Adipocyte (in vitro differentiated cells): ENCODE measurements around the gene USP43.

ENCODE experiments used
- DNase-seq: peaks from one replicate; pipeline ENCODE4 v3.0.0-alpha.2; 2015; ENCODE audit warnings: low read depth
- H3K27me3 ChIP-seq: replicated peaks from 2 replicates; pipeline ENCODE4 v1.7.0; 2013; ENCODE audit warnings: mild to moderate bottlenecking, low read length, moderate library complexity; ENCODE audit not compliant: control insufficient read depth, insufficient read depth
- H3K36me3 ChIP-seq: 2 replicates; pipeline ENCODE4 v1.7.0; 2013; ENCODE audit warnings: low read length, mild to moderate bottlenecking, moderate library complexity; ENCODE audit not compliant: control insufficient read depth, insufficient read depth, severe bottlenecking
- H3K4me1 ChIP-seq: 2 replicates; pipeline ENCODE4 v1.7.0; 2013; ENCODE audit warnings: mild to moderate bottlenecking, low read length, moderate library complexity; ENCODE audit not compliant: control insufficient read depth, insufficient read depth
- H3K4me3 ChIP-seq: 2 replicates; pipeline ENCODE4 v1.7.0; 2013; ENCODE audit warnings: mild to moderate bottlenecking, low read length, moderate library complexity
- H3K9ac ChIP-seq: 2 replicates; pipeline ENCODE4 v1.7.0; 2013; ENCODE audit warnings: mild to moderate bottlenecking, low read length, moderate library complexity
- H3K9me3 ChIP-seq: 2 replicates; pipeline ENCODE4 v1.7.0; 2013; ENCODE audit warnings: mild to moderate bottlenecking, low read length, moderate library complexity; ENCODE audit not compliant: control insufficient read depth

Gene USP43

DNA sequence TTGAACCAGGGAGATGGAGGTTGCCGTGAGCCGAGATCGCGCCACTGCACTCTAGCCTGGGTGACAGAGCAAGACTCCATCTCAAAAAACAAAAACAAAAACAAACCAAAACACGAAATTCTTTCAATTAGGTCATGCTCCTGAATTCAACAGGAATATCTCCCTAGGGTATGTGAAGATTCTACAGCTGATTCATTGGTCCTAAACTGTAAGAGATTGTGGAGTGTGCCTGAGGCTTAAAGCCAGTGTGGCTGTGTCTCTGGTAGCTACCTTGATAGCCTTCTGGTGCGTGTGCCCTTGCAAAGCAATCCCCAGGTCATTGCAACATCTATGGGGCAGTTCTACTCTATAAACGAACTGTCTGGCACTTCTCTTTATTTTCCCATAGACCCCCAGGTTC is 48.4 kb downstream of the USP43 start:
- no peak overlapping the region for H3K9ac ChIP-seq
- no peaks in the 10 kb centered on the region for H3K27me3 ChIP-seq
- no peaks in the 10 kb centered on the region for H3K9me3 ChIP-seq
- H3K4me1 ChIP-seq, result no peaks in the 10 kb centered on the region
- no peak for DNase-seq
- no peak overlapping the region for H3K4me3 ChIP-seq
- H3K36me3 ChIP-seq, result no peaks in the 10 kb centered on the region

DNA sequence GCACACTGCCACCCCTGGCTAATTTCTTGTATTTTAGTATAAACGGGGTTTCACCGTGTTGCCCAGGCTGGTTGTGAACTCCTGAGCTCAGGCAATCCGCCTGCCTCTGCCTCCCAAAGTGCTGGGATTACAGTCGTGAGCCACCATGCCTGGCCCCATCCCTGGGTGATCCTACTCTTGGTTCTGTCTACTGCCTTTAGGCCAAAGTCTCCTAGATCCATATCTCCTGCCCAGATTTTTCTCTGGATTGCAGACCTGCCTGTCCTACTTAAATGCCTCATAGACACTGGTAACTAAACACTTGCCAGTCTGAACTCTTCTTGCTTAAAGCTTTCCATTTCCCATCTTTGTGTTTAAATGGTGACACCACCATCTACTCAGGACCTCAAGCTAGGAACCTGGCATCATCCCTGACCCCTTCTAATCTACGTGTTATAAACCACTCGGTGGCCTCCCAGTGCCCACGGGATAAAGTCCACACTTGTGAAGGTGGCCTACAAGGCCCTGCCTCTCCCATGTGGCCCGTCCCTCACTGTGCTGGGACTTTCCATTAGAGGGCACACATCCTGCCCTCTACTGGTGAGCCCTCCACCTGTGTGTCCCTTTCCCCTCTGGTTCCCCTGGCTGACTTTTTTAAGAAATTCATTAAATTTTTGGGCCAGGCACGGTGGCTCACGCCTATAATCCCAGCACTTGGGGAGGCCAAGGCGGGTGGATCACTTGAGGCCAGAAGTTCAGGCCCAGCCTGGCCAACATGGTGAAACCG is 51.1 kb downstream of the USP43 start:
- no peaks in the 10 kb centered on the region for H3K9me3 ChIP-seq
- no peaks in the 10 kb centered on the region for H3K27me3 ChIP-seq
- no peak overlapping the region for H3K4me3 ChIP-seq
- H3K9ac ChIP-seq, result no peak overlapping the region
- H3K36me3 ChIP-seq, result no peaks in the 10 kb centered on the region
- H3K4me1 ChIP-seq, result no peaks in the 10 kb centered on the region
- no peak for DNase-seq

GRCh38 chr17:9700136-9700535 is 54.8 kb downstream of the USP43 start:
- Histone ChIP-seq H3K9me3 (no peaks in the 10 kb centered on the region), H3K4me1 (no peaks in the 10 kb centered on the region), H3K36me3 (no peaks in the 10 kb centered on the region), H3K27me3 (no peaks in the 10 kb centered on the region), H3K4me3 (no peak overlapping the region), H3K9ac (no peak overlapping the region)
- DNase-seq, result no peak

DNA sequence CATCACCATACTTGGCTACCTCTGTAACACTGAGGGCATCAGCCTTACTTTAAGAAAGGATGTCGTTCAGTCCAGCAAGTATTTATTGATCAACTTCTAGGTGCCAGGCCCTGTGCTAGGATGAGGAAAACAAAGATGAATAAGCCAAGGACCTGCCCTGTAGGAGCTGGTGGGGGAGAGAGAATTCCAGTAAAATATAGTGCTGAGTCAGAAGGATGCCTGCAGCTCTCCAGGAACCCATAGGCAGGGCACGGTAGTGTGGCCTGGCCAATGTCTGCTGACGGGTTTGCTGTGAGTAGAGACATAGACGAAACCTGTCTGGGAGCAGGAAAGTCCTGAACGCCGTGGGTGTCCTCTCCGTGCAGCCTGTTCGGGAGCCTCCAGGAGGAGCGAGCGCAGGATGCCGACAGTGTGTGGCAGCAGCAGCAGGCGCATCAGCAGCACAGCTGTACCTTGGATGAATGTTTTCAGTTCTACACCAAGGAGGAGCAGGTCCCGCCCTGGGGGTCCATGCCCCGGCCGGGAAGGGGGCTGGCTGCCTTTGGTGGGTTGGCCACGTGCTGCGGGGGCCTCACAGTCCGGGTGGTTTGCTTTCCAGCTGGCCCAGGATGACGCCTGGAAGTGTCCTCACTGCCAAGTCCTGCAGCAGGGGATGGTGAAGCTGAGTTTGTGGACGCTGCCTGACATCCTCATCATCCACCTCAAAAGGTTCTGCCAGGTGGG is 55.6 kb downstream of the USP43 start:
- no peak overlapping the region for H3K9ac ChIP-seq
- no peaks in the 10 kb centered on the region for H3K4me1 ChIP-seq
- DNase-seq, result no peak
- no peak overlapping the region for H3K4me3 ChIP-seq
- H3K36me3 ChIP-seq, result no peaks in the 10 kb centered on the region
- H3K9me3 ChIP-seq, result no peaks in the 10 kb centered on the region
- H3K27me3 ChIP-seq, result no peaks in the 10 kb centered on the region

DNA sequence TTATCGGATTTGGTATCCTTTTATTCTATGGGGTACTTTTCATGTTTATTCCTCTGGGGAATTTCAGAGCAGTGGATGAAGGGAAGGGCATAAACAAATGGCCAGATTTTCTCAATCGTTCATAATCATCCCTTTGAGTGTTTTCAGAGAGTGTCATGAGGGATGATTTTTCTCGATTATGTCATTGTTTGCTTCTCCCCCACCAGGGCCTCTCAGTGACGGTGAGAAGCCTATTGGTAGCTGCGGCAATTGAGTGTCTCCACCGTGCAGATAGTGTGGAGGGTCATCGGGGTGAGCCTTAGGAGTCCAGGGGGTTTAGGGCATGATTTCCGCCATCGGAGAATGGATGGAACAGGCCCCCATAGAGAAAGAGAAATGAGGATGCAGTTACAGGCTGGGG is 57.2 kb downstream of the USP43 start:
- DNase-seq, result no peak
- Histone ChIP-seq H3K4me1 (no peaks in the 10 kb centered on the region), H3K4me3 (no peak overlapping the region), H3K36me3 (no peaks in the 10 kb centered on the region), H3K9ac (no peak overlapping the region), H3K9me3 (no peaks in the 10 kb centered on the region), H3K27me3 (no peaks in the 10 kb centered on the region)

DNA sequence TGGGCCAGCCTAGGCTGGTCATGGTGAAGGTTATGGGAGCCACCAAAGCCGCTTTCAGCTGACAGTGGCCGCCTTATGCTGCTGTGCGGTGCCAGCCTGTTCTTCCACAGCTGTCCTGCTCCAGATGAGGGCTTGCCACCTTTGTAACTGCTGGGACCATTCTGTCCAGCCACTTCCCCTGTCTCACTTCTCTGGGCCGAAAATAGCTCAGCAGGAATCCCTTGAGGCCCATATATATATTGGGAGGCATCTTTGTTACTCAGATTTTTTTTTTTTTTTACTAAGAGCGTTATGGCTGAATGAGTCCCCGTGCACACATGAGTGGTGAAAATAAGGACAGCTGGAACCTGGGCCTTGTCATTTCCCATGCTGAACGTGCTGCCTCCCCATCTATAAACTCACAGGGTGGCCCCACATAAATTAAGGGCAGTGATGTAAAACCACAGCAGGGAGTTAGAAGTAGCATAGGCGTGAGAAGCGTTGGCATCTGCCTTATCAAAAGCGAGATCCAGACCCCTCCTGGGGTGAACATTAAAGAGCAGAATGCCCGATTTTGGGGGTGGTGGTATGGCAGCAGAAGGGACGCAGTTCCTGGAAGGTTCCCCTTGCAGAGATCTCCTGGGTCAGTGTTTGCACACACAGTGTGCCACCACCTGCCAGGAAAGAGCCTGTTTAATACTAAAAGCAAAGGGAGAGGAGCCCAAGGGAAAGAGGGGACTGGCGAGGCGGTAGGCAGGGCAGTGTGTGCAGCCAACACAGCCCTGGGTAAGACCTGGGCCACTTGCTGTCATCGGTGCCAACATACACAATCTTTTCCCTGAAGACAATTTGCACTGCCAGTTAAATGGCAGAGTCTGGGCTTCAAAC is 57.8 kb downstream of the USP43 start:
- Histone ChIP-seq H3K4me3 (no peak overlapping the region), H3K9ac (no peak overlapping the region), H3K36me3 (no peaks in the 10 kb centered on the region), H3K27me3 (no peaks in the 10 kb centered on the region), H3K9me3 (no peaks in the 10 kb centered on the region), H3K4me1 (no peaks in the 10 kb centered on the region)
- no peak for DNase-seq

GRCh38 chr17:9703781-9704082 is 58.4 kb downstream of the USP43 start:
- H3K27me3 ChIP-seq, result no peaks in the 10 kb centered on the region
- no peaks in the 10 kb centered on the region for H3K36me3 ChIP-seq
- no peak overlapping the region for H3K4me3 ChIP-seq
- no peaks in the 10 kb centered on the region for H3K9me3 ChIP-seq
- H3K9ac ChIP-seq, result no peak overlapping the region
- H3K4me1 ChIP-seq, result no peaks in the 10 kb centered on the region
- DNase-seq, result no peak

GRCh38 chr17:9705745-9706144 is 60.4 kb downstream of the USP43 start:
- DNase-seq, result no peak
- no peaks in the 10 kb centered on the region for H3K4me1 ChIP-seq
- H3K9ac ChIP-seq, result no peak overlapping the region
- H3K9me3 ChIP-seq, result no peaks in the 10 kb centered on the region
- no peaks in the 10 kb centered on the region for H3K36me3 ChIP-seq
- H3K27me3 ChIP-seq, result no peaks in the 10 kb centered on the region
- H3K4me3 ChIP-seq, result no peak overlapping the region

- Histone ChIP-seq H3K9me3 (no peaks in the 10 kb centered on the region), H3K36me3 (no peaks in the 10 kb centered on the region)
- no peak for DNase-seq
Measured at GRCh38 chr17:9707948-9708347, 62.6 kb downstream of the USP43 start.

DNA sequence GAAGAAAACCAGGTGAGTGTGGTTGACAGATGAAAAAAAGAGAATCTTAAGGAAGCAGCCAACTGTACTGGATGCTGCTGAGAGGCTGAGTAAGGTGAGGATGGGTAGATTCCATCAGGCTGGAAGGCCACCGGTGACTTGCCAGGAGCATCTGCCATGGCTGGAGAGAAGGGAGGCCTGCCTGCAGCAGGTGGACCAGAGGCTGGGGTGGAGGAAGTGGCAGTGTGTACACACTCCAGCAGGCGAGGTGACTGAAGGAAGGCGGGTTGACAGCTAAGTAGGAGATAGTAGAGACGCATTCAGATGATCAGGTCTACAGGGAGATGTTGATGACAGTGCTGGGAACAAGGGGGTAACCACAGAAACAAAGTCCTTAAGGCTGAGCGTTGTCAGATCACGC is 69.5 kb downstream of the USP43 start:
- peaks cover 6% of the 10 kb centered on the region for H3K9me3 ChIP-seq
- DNase-seq, result no peak
- no peaks in the 10 kb centered on the region for H3K36me3 ChIP-seq
- H3K27me3 ChIP-seq, result peaks cover 22% of the 10 kb centered on the region
- H3K4me3 ChIP-seq, result no peak overlapping the region
- no peak overlapping the region for H3K9ac ChIP-seq
- H3K4me1 ChIP-seq, result no peaks in the 10 kb centered on the region

More at GRCh38 chr17:9707948-9708347, 62.6 kb downstream of the USP43 start:
- Histone ChIP-seq H3K4me1 (no peaks in the 10 kb centered on the region), H3K27me3 (peaks cover 6% of the 10 kb centered on the region), H3K4me3 (no peak overlapping the region), H3K9ac (no peak overlapping the region)

- Histone ChIP-seq H3K27me3 (peaks cover 22% of the 10 kb centered on the region), H3K9me3 (peaks cover 6% of the 10 kb centered on the region), H3K4me3 (no peak overlapping the region), H3K36me3 (no peaks in the 10 kb centered on the region), H3K9ac (no peak overlapping the region), H3K4me1 (no peaks in the 10 kb centered on the region)
- no peak for DNase-seq
Measured at GRCh38 chr17:9715503-9716016, 70.2 kb downstream of the USP43 start.
